PC-3 (cell line): ENCODE measurements around the gene NEK8. TPM values are rescaled to one million over a fixed set of nuclear protein-coding genes. Genes with fewer than 3 reads are reported as not detected.

Source experiments
- ATAC-seq: fragments of 200-7000 bp; cut with Tn5 transposase; 2 replicates; pipeline ENCODE4 v1.9.1; 2020; ENCODE audit warnings: mild to moderate bottlenecking, moderate library complexity
- BruUV-seq: library from RNA; stranded (reverse); fragments of 400-500 nt; replicated peaks from 2 replicates; lab custom pipeline; 2021; lab: Mats Ljungman, UMichigan
- CTCF ChIA-PET: fragments of 300-600 bp; sonication (Branson Sonifier 250); formaldehyde crosslinking; loops from one replicate; lab custom pipeline; 2022; ENCODE audit warnings: antibody characterized with exemption; lab: Charles Lee
- POLR2A ChIA-PET: fragments of 300-600 bp; sonication (Branson Sonifier 250); formaldehyde crosslinking; loops from one replicate; lab custom pipeline; 2022; ENCODE audit warnings: antibody characterized with exemption; ENCODE audit not compliant: unreplicated experiment; lab: Charles Lee
- DNase-seq: peaks from one replicate; pipeline ENCODE4 v3.0.0-alpha.2; 2015
- H2AFZ ChIP-seq: fragments of 300-600 bp; sonication (generic); 2 replicates; pipeline ENCODE4 v1.6.0; 2016; ENCODE audit warnings: antibody characterized with exemption, low read length
- H3F3A ChIP-seq: fragments of 300-600 bp; sonication (generic); one replicate; pipeline ENCODE4 v1.6.0; 2017; ENCODE audit warnings: antibody characterized with exemption, low read length, control low read depth, mild to moderate bottlenecking; ENCODE audit not compliant: unreplicated experiment
- H3K27ac ChIP-seq: fragments of 300-600 bp; sonication (generic); 2 replicates; pipeline ENCODE4 v1.5.1; 2016; ENCODE audit warnings: mild to moderate bottlenecking, low read length
- H3K27me3 ChIP-seq: fragments of 300-600 bp; sonication (generic); 2 replicates; pipeline ENCODE4 v1.6.1; 2016; ENCODE audit warnings: low read length, mixed read lengths
- H3K36me3 ChIP-seq: fragments of 300-600 bp; sonication (generic); 2 replicates; pipeline ENCODE4 v1.6.1; 2016; ENCODE audit warnings: low read depth, mixed run types, low read length, mixed read lengths
- H3K4me1 ChIP-seq: fragments of 300-600 bp; sonication (generic); 2 replicates; pipeline ENCODE4 v1.5.1; 2016; ENCODE audit warnings: low read length; ENCODE audit not compliant: insufficient read depth
- H3K4me2 ChIP-seq: fragments of 300-600 bp; sonication (generic); 2 replicates; pipeline ENCODE4 v1.6.0; 2016; ENCODE audit warnings: low read length
- H3K4me3 ChIP-seq: fragments of 300-600 bp; sonication (generic); 2 replicates; pipeline ENCODE4 v1.5.1; 2016; ENCODE audit warnings: mild to moderate bottlenecking, low read length, mixed read lengths
- H3K79me2 ChIP-seq: fragments of 300-600 bp; sonication (generic); 2 replicates; pipeline ENCODE4 v1.6.1; 2017; ENCODE audit warnings: low read length, mixed read lengths
- H3K9ac ChIP-seq: fragments of 300-600 bp; sonication (generic); 2 replicates; pipeline ENCODE4 v1.6.0; 2016; ENCODE audit warnings: mild to moderate bottlenecking, low read length
- H3K9me2 ChIP-seq: fragments of 300-600 bp; sonication (generic); replicated peaks from 2 replicates; pipeline ENCODE4 v1.6.1; 2016; ENCODE audit warnings: mixed run types, low read length, mixed read lengths
- H3K9me3 ChIP-seq: fragments of 300-600 bp; sonication (generic); 2 replicates; pipeline ENCODE4 v1.6.1; 2016; ENCODE audit warnings: low read length, mixed read lengths
- H4K20me1 ChIP-seq: fragments of 300-600 bp; sonication (generic); 2 replicates; pipeline ENCODE4 v1.6.1; 2016; ENCODE audit warnings: low read length, mixed read lengths
- CTCF ChIP-seq: fragments of 300-600 bp; sonication (generic); conservative IDR thresholded peaks from 2 replicates; pipeline ENCODE4 v1.5.1; 2017; ENCODE audit warnings: antibody characterized with exemption, low read depth, mild to moderate bottlenecking, low read length
- EZH2 ChIP-seq: fragments of 300-600 bp; sonication (generic); IDR thresholded peaks from one replicate; pipeline ENCODE4 v1.6.1; 2017; ENCODE audit warnings: antibody characterized with exemption, mild to moderate bottlenecking, low read length; ENCODE audit not compliant: unreplicated experiment
- EZH2phosphoT487 ChIP-seq: fragments of 300-600 bp; sonication (generic); IDR thresholded peaks from 2 replicates; pipeline ENCODE4 v1.6.1; 2018; ENCODE audit warnings: mild to moderate bottlenecking, antibody characterized with exemption, low read length, borderline replicate concordance
- intact Hi-C: fragments of 100-400 bp; cut with micrococcal nuclease; formaldehyde crosslinking; loops from 2 replicates; pipeline ENCODE4 v1.9.0; 2023
- total RNA-seq: library from RNA; depleted of rRNA; stranded (reverse); fragments of >200 nt; gene quantifications from 2 replicates; pipeline ENCODE4 v1.2.3, GENCODE V29; 2014

The NEK8 gene
- total RNA-seq, 1 experiment from 2014 or later = 2.4 TPM

- no peaks in the 10 kb centered on the region for H3K36me3 ChIP-seq
- no peak overlapping the region for H3K27ac ChIP-seq
- H4K20me1 ChIP-seq = peaks cover 13% of the 10 kb centered on the region; the same call in 1 of the 2 replicates
- H3K27me3 ChIP-seq = no peaks in the 10 kb centered on the region
- H3K9me2 ChIP-seq = no peaks in the 10 kb centered on the region
- no peaks in the 10 kb centered on the region for H3K9me3 ChIP-seq
- CTCF ChIA-PET = no interaction called here
- peaks cover 25% of the 10 kb centered on the region for H3K79me2 ChIP-seq
- H3K4me2 ChIP-seq = no peak overlapping the region
- H3K4me3 ChIP-seq = no peak overlapping the region
- DNase-seq = no peak
- TF ChIP-seq EZH2 = no peak
- H3K4me1 ChIP-seq = peaks cover 16% of the 10 kb centered on the region
- no peak overlapping the region for H3K9ac ChIP-seq
- POLR2A ChIA-PET = no interaction called here
- H3F3A ChIP-seq = no peaks in the 10 kb centered on the region
- no TSS peak for BruUV-seq
- no peak for ATAC-seq
- intact Hi-C loops = no loop called here
- H2AFZ ChIP-seq = no peak overlapping the region
Observed at GRCh38 chr17:28741358-28742349, 13.1 kb downstream of the NEK8 start.

DNA sequence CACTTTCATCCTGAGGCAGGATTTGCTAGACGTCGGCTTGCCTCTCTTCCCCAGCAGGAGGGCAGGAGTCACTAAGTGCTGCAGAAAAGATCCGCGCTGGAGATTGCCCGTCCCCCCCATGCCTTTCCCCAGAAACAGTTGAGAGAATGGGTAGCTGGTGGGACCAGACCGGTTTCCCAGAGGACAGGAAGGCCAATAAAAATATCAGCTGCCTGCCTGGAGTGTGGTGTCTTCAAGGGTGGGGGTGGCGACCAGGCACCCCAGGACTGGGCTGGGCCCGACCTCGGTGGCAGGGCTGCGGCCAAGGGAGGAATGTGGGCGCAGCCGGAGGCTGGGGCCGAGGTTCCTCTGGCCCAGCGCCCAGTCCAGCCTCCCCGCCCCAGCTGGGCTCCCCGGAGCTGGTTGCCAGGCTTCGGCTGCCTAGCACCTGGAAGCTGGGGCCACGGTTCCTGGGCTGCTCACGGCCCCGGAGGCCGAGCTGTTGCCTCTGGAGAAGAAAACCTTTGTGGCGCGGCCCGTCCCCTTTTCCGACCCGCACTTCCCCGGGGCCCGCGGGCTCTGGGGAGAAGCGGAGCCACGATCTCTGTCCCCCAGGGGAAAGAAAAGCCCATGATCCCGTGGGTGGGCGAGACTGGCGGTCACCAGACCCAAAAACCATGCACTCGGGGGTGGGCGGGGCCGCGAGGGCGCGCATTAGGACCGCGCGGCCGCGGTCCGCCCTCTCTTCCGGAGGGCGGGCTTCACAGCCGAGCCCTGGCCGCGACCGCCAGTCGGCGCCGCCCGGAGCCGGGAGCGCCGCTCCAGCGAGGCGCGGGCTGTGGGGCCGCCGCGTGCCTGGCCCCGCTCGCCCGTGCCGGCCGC, 14.9 kb downstream of the NEK8 start, which contains the start of gene TRAF4:
Gene TRAF4 (plus strand): TSS at position 769 of the 861 bp plus-strand sequence. CDS start 102 bp downstream, outside the sequence.
- peak; percentile 59 for ATAC-seq
- peaks cover 18% of the 10 kb centered on the region for H4K20me1 ChIP-seq
- peaks cover 14% of the 10 kb centered on the region for H3K36me3 ChIP-seq
- peak; percentile 80 for DNase-seq
- ChIA-PET CTCF (interaction anchor here (0.6 to 1.6 kb wide), 4 partner anchors 15 to 49 kb away, joined by 4 to 14 read pairs (median 10); partner anchors contain the start of genes NEK8 and RPL23A), POLR2A (interaction anchor here (1.2 to 1.5 kb wide), 2 partner anchors 15 to 16 kb away, joined by 10 to 51 read pairs; partner anchors contain the start of gene NEK8)
- peak within 1 kb of the TSS; percentile 82 for H2AFZ ChIP-seq
- H3K9ac ChIP-seq = peak within 1 kb of the TSS; percentile 95
- no peaks in the 10 kb centered on the region for H3K27me3 ChIP-seq
- peak within 1 kb of the TSS; percentile 99 for H3K27ac ChIP-seq
- H3F3A ChIP-seq = no peaks in the 10 kb centered on the region
- H3K4me3 ChIP-seq = peak within 1 kb of the TSS; percentile 89
- H3K9me3 ChIP-seq = no peaks in the 10 kb centered on the region
- peak within 1 kb of the TSS; percentile 99 for H3K4me2 ChIP-seq
- no peaks in the 10 kb centered on the region for H3K9me2 ChIP-seq
- intact Hi-C loops = loop anchor here (1.0 kb wide), 1 partner anchor 16 kb away; no protein-coding TSS in a partner anchor
- peaks cover 27% of the 10 kb centered on the region for H3K4me1 ChIP-seq
- peaks cover 40% of the 10 kb centered on the region for H3K79me2 ChIP-seq
- TSS peak; percentile 38 for BruUV-seq
- TF ChIP-seq EZH2 = no peak
- TF ChIP-seq CTCF = no peak
- TF ChIP-seq EZH2phosphoT487 = no peak
